ENCODE data around the gene PANX1. TPM values are rescaled to one million over a fixed set of nuclear protein-coding genes. Genes with fewer than 3 reads are reported as not detected.

Gene PANX1, protein sequence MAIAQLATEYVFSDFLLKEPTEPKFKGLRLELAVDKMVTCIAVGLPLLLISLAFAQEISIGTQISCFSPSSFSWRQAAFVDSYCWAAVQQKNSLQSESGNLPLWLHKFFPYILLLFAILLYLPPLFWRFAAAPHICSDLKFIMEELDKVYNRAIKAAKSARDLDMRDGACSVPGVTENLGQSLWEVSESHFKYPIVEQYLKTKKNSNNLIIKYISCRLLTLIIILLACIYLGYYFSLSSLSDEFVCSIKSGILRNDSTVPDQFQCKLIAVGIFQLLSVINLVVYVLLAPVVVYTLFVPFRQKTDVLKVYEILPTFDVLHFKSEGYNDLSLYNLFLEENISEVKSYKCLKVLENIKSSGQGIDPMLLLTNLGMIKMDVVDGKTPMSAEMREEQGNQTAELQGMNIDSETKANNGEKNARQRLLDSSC
- 14.4 TPM for total RNA-seq
- polyA plus RNA-seq, result 5.3 TPM
- long read RNA-seq, donor 1, result 0 reads
- long read RNA-seq, donor 2, result 0 reads
- long read RNA-seq, donor 3, transcript PANX1-201 (5 exons, 2,769 nt), result major isoform, 5 of 5 reads
- long read RNA-seq, donor 3, partial matches to known transcripts, result 0 of 5 reads
- long read RNA-seq, donor 3, other reads (novel, unspliced or antisense), result 0 of 5 reads
- long read RNA-seq, donor 4, result 0 reads
- long read RNA-seq, donor 5, transcript PANX1-201 (5 exons, 2,769 nt), result major isoform, 8 of 8 reads
- long read RNA-seq, donor 5, partial matches to known transcripts, result 0 of 8 reads
- long read RNA-seq, donor 5, other reads (novel, unspliced or antisense), result 0 of 8 reads
- long read RNA-seq, donor 6, transcript PANX1-201 (5 exons, 2,769 nt), result major isoform, 5 of 5 reads
- long read RNA-seq, donor 6, partial matches to known transcripts, result 0 of 5 reads
- long read RNA-seq, donor 6, other reads (novel, unspliced or antisense), result 0 of 5 reads
- long read RNA-seq, donor 7, partial matches to known transcripts, result 0 of 2 reads
- long read RNA-seq, donor 7, other reads (novel, unspliced or antisense), result 0 of 2 reads
- long read RNA-seq, donor 8, result 0 reads
- long read RNA-seq, donor 9, partial matches to known transcripts, result 0 of 2 reads
- long read RNA-seq, donor 9, other reads (novel, unspliced or antisense), result 0 of 2 reads
- long read RNA-seq, donor 10, partial matches to known transcripts, result 0 of 1 reads
- long read RNA-seq, donor 10, other reads (novel, unspliced or antisense), result 0 of 1 reads

DNA sequence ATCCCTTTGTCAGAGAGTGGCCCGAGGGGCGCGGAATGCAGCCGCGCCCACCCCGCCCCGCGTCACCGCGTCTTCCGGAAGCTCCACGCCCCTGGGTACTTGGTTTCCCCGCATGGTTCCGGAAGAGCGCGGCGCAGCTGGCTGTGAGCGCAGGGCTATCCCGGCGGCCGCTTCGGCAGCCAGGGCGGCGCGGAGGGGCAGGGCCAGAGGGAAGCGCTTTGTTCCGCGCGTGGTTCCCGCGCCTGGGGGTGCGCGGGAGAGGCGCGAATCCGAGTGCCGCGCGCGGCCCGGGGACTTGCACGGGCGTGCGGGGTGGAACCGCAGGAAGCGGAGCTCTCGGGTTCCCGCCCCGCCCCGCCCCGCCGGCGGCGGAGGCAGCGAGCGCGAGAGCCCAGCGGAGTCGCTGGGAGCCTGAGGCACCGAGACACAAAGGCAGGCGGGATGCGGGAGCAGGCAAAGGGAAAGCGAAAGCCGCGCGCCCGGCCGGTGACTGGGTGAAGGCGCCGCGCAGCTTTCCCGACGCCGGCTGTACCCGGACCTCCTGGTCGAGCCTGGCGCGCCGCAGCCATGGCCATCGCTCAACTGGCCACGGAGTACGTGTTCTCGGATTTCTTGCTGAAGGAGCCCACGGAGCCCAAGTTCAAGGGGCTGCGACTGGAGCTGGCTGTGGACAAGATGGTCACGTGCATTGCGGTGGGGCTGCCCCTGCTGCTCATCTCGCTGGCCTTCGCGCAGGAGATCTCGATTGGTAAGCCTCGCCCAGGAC, at the start of gene PANX1:
Gene PANX1 (plus strand): TSS at position 96 of the 766 bp plus-strand sequence. CDS start 472 bp downstream, at position 568.
- WGBS, result under 1% methylated on average over 92 of the region's 92 CpGs
- Histone ChIP-seq H3K36me3 (ENCODE audit: control insufficient read depth in 2 of 2, insufficient read depth in 2 of 2, low read length in 1 of 2) (no peaks in the 10 kb centered on the region), H3K27ac (ENCODE audit: low read depth in 1 of 2, low read length in 1 of 2) (peak within 1 kb of the TSS; percentile 87 to 94), H3K4me1 (ENCODE audit: control insufficient read depth in 2 of 2, insufficient read depth in 2 of 2, low read length in 2 of 2) (peaks cover 16 to 37% of the 10 kb centered on the region in 2 donors), H3K27me3 (ENCODE audit: control insufficient read depth in 2 of 2, insufficient read depth in 1 of 2, low read length in 1 of 2) (no peaks in the 10 kb centered on the region), H3K9me3 (ENCODE audit: control insufficient read depth in 2 of 2, insufficient read depth in 1 of 2, low read length in 1 of 2) (peaks cover 0 to 4% of the 10 kb centered on the region in 2 donors), H3K4me3 (ENCODE audit: low read length in 2 of 2) (peak within 1 kb of the TSS; percentile 86 to 94)
- DNase-seq (ENCODE audit: low read depth in 6 of 9, low spot score in 9 of 9), result peak in 8 of 9 donors; percentile 59 to 89 (median 68)

DNA sequence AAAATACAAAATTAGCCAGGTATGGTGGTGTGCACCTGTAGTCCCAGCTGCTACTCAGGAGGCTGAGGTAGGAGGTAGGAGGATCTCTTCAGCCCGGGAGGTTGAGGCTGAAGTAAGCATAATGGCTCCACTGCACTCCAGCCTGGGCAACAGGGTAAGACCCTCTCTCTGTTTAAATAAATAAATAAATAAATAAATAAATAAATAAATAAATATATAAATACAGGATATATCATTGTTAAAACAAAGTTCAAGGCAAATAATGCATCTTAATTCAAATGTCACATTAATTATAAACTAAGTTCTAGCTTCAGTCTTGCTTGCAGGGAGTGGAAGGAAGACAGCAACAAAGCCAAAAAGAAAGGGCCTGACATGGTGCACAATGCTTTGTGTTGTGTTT, 44.5 kb upstream of the PANX1 start:
- DNase-seq (ENCODE audit: low read depth in 6 of 9, low spot score in 9 of 9), result no peak
- H3K9me3 ChIP-seq (ENCODE audit: control insufficient read depth in 2 of 2, insufficient read depth in 1 of 2, low read length in 1 of 2), result no peaks in the 10 kb centered on the region
- H3K4me3 ChIP-seq (ENCODE audit: low read length in 2 of 2), result no peak overlapping the region
- no peak overlapping the region for H3K27ac ChIP-seq (ENCODE audit: low read depth in 1 of 2, low read length in 1 of 2)
- no peaks in the 10 kb centered on the region for H3K27me3 ChIP-seq (ENCODE audit: control insufficient read depth in 2 of 2, insufficient read depth in 1 of 2, low read length in 1 of 2)
- H3K36me3 ChIP-seq (ENCODE audit: control insufficient read depth in 2 of 2, insufficient read depth in 2 of 2, low read length in 1 of 2), result no peaks in the 10 kb centered on the region
- 100% methylated on average over 1 of the region's 1 CpG for WGBS
- H3K4me1 ChIP-seq (ENCODE audit: control insufficient read depth in 2 of 2, insufficient read depth in 2 of 2, low read length in 2 of 2), result no peaks in the 10 kb centered on the region

DNA sequence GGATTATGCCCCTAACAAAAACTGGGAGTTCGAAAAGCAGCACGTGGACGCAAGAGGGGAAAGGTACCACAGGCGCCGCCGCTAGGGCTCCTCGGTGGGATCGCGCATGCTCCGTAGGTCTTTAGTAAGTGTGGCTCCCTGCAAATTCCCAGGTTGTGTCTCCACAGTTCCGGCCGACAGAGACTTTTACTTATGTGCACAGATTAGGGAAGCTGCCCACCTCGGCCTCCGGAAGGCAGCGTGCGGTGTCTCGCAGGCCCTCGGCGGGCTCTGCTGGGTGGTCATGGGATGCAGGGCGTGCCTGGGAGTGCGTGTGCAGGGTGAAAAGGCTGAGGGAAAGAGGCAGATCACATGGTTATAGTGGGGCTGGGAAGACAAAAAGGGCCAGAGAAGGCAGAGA, 39.7 kb upstream of the PANX1 start:
- no peak for DNase-seq (ENCODE audit: low read depth in 6 of 9, low spot score in 9 of 9)

DNA sequence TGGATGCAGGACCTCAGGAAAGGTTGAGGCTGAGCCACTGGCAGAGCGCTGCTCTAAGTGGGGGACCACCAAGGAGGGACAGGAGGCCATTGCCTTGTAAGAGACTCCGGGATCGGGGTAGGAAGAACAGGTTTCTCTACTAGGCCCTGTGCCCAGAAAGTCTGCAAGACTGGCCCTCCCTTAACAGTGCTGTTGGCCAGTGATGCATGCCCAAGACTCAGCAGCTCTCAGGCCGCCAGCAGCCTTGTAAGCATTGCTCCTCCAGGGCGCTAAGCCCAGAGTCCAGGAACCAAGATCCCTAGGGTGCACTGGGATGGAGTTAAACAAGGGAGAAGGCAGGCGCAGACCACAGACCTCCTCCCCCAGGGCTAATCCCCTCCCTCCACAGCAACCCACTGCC, 39.3 kb upstream of the PANX1 start:
- H3K36me3 ChIP-seq (ENCODE audit: control insufficient read depth in 2 of 2, insufficient read depth in 2 of 2, low read length in 1 of 2), result no peaks in the 10 kb centered on the region
- no peaks in the 10 kb centered on the region for H3K9me3 ChIP-seq (ENCODE audit: control insufficient read depth in 2 of 2, insufficient read depth in 1 of 2, low read length in 1 of 2)
- DNase-seq (ENCODE audit: low read depth in 6 of 9, low spot score in 9 of 9), result no peak
- H3K27ac ChIP-seq (ENCODE audit: low read depth in 1 of 2, low read length in 1 of 2), result no peak overlapping the region
- no peaks in the 10 kb centered on the region for H3K4me1 ChIP-seq (ENCODE audit: control insufficient read depth in 2 of 2, insufficient read depth in 2 of 2, low read length in 2 of 2)
- no peaks in the 10 kb centered on the region for H3K27me3 ChIP-seq (ENCODE audit: control insufficient read depth in 2 of 2, insufficient read depth in 1 of 2, low read length in 1 of 2)
- H3K4me3 ChIP-seq (ENCODE audit: low read length in 2 of 2), result no peak overlapping the region
- 96% methylated on average over 6 of the region's 6 CpGs for WGBS

More for the DNA sequence above, 39.7 kb upstream of the PANX1 start:
- Histone ChIP-seq H3K36me3 (ENCODE audit: control insufficient read depth in 2 of 2, insufficient read depth in 2 of 2, low read length in 1 of 2) (no peaks in the 10 kb centered on the region), H3K27ac (ENCODE audit: low read depth in 1 of 2, low read length in 1 of 2) (no peak overlapping the region), H3K4me1 (ENCODE audit: control insufficient read depth in 2 of 2, insufficient read depth in 2 of 2, low read length in 2 of 2) (no peaks in the 10 kb centered on the region), H3K27me3 (ENCODE audit: control insufficient read depth in 2 of 2, insufficient read depth in 1 of 2, low read length in 1 of 2) (no peaks in the 10 kb centered on the region), H3K4me3 (ENCODE audit: low read length in 2 of 2) (no peak overlapping the region), H3K9me3 (ENCODE audit: control insufficient read depth in 2 of 2, insufficient read depth in 1 of 2, low read length in 1 of 2) (no peaks in the 10 kb centered on the region)
- 92% methylated on average over 21 of the region's 21 CpGs for WGBS

DNA sequence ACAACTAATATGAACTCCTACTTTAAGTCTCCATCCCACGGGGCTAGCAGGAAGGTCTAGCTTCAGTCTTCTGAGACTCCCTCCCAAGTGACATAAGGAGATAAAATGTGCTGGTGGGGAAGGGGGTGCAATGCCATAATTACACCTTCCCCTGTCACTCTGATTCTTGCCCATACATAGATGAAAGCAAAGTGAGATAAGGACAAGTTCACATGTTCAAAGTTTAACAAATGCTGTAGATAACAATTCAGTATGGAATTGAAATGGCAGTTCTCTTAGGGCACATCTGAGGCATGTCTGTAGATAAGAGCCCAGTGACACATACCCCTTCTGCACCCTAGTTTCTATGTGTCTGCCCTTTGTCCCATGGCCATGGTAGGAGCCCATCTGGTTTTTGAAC, 38.2 kb upstream of the PANX1 start:
- H3K36me3 ChIP-seq (ENCODE audit: control insufficient read depth in 2 of 2, insufficient read depth in 2 of 2, low read length in 1 of 2), result no peaks in the 10 kb centered on the region
- no peaks in the 10 kb centered on the region for H3K4me1 ChIP-seq (ENCODE audit: control insufficient read depth in 2 of 2, insufficient read depth in 2 of 2, low read length in 2 of 2)
- no peak for DNase-seq (ENCODE audit: low read depth in 6 of 9, low spot score in 9 of 9)
- no peak overlapping the region for H3K4me3 ChIP-seq (ENCODE audit: low read length in 2 of 2)
- H3K27me3 ChIP-seq (ENCODE audit: control insufficient read depth in 2 of 2, insufficient read depth in 1 of 2, low read length in 1 of 2), result no peaks in the 10 kb centered on the region
- H3K27ac ChIP-seq (ENCODE audit: low read depth in 1 of 2, low read length in 1 of 2), result no peak overlapping the region
- H3K9me3 ChIP-seq (ENCODE audit: control insufficient read depth in 2 of 2, insufficient read depth in 1 of 2, low read length in 1 of 2), result no peaks in the 10 kb centered on the region
- 89% methylated on average over 1 of the region's 1 CpG for WGBS

DNA sequence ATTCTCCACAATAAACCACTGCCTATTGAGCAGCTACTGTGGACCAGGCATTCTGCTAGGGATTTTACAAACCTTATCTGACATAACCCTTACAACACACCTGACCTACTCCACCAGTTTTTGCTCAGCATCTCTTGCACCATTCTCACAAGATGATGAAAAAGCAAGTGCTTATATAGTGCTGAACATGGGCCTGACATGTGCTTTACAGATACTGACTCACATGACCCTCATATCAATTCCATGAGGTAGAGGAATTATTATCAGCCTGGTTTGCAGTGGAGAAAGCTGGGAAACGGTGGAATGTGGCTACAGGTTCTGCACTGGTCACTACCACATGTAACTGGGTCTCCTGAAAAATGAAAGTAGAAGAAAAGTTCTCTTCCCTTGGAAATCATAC, 37.5 kb upstream of the PANX1 start:
- no peak for DNase-seq (ENCODE audit: low read depth in 6 of 9, low spot score in 9 of 9)
- Histone ChIP-seq H3K4me1 (ENCODE audit: control insufficient read depth in 2 of 2, insufficient read depth in 2 of 2, low read length in 2 of 2) (no peaks in the 10 kb centered on the region), H3K36me3 (ENCODE audit: control insufficient read depth in 2 of 2, insufficient read depth in 2 of 2, low read length in 1 of 2) (no peaks in the 10 kb centered on the region), H3K27me3 (ENCODE audit: control insufficient read depth in 2 of 2, insufficient read depth in 1 of 2, low read length in 1 of 2) (no peaks in the 10 kb centered on the region), H3K9me3 (ENCODE audit: control insufficient read depth in 2 of 2, insufficient read depth in 1 of 2, low read length in 1 of 2) (no peaks in the 10 kb centered on the region), H3K27ac (ENCODE audit: low read depth in 1 of 2, low read length in 1 of 2) (no peak overlapping the region), H3K4me3 (ENCODE audit: low read length in 2 of 2) (no peak overlapping the region)
- whole genome bisulfite sequencing, result 90% methylated on average over 1 of the region's 1 CpG

DNA sequence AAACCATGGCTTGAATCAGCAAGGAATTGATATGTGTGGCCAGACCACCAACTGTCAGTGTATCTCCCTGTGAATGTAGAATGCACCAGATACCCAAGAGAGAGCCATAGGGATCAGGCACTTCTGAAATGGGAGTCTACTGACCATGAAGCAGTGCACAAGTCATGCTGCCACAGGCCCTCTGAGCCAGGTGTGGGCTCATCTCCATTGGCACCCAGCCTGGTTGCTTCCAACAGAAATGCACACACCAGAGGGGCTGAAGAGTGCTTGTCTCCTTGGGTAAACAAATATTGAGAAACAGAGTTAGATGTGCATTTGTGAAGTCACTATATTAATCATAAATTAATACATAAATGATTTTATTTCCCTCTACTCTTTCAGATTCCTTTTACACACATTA, 28.4 kb upstream of the PANX1 start:
- no peak for DNase-seq (ENCODE audit: low read depth in 6 of 9, low spot score in 9 of 9)
- H3K4me1 ChIP-seq (ENCODE audit: control insufficient read depth in 2 of 2, insufficient read depth in 2 of 2, low read length in 2 of 2), result no peaks in the 10 kb centered on the region
- H3K4me3 ChIP-seq (ENCODE audit: low read length in 2 of 2), result no peak overlapping the region
- no peak overlapping the region for H3K27ac ChIP-seq (ENCODE audit: low read depth in 1 of 2, low read length in 1 of 2)
- H3K9me3 ChIP-seq (ENCODE audit: control insufficient read depth in 2 of 2, insufficient read depth in 1 of 2, low read length in 1 of 2), result no peaks in the 10 kb centered on the region
- no peaks in the 10 kb centered on the region for H3K27me3 ChIP-seq (ENCODE audit: control insufficient read depth in 2 of 2, insufficient read depth in 1 of 2, low read length in 1 of 2)
- no peaks in the 10 kb centered on the region for H3K36me3 ChIP-seq (ENCODE audit: control insufficient read depth in 2 of 2, insufficient read depth in 2 of 2, low read length in 1 of 2)

DNA sequence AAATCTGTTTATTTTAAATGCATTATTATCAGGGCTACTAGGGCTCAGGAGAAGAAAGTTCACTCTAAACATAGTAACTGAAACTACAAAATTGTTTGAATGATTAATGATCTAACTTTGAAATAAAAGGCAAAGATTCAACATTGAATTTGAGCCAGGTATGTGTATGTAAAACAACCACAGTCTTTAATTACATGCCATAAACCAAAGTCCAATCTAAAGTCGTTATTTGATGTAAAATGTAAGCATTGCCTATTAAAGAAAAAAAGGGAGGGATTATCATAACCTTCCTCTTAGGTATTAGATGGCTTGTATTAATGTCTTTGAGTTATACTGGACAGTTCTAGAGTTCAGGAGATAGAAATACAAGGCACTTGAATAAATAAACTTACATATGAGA, 25.2 kb upstream of the PANX1 start:
- Histone ChIP-seq H3K4me3 (ENCODE audit: low read length in 2 of 2) (no peak overlapping the region), H3K27me3 (ENCODE audit: control insufficient read depth in 2 of 2, insufficient read depth in 1 of 2, low read length in 1 of 2) (no peaks in the 10 kb centered on the region), H3K27ac (ENCODE audit: low read depth in 1 of 2, low read length in 1 of 2) (no peak overlapping the region), H3K4me1 (ENCODE audit: control insufficient read depth in 2 of 2, insufficient read depth in 2 of 2, low read length in 2 of 2) (no peaks in the 10 kb centered on the region), H3K9me3 (ENCODE audit: control insufficient read depth in 2 of 2, insufficient read depth in 1 of 2, low read length in 1 of 2) (no peaks in the 10 kb centered on the region), H3K36me3 (ENCODE audit: control insufficient read depth in 2 of 2, insufficient read depth in 2 of 2, low read length in 1 of 2) (no peaks in the 10 kb centered on the region)
- WGBS, result 71% methylated on average over 1 of the region's 1 CpG
- DNase-seq (ENCODE audit: low read depth in 6 of 9, low spot score in 9 of 9), result no peak
